GM12878 (cell line): ENCODE data around the gene SNX8. TPM values are rescaled to one million over a fixed set of nuclear protein-coding genes. Genes with fewer than 3 reads are reported as not detected.

Experiments used
- ATAC-seq: fragments of 200-7000 bp; cut with Tn5 transposase; 3 replicates; pipeline ENCODE4 v1.9.1; 2020; ENCODE audit warnings: mild to moderate bottlenecking, moderate library complexity
- BruUV-seq: library from RNA; stranded (reverse); fragments of 400-500 nt; replicated peaks from 2 replicates; lab custom pipeline; 2021; lab: Mats Ljungman, UMichigan
- CTCF ChIA-PET: fragments of 300-600 bp; sonication (Branson Sonifier 250); formaldehyde crosslinking; extraction: SDS; loops from one replicate; lab custom pipeline; 2021; ENCODE audit warnings: inconsistent platforms; lab: Yijun Ruan, JAX
- POLR2A ChIA-PET: fragments of 350-600 bp; formaldehyde crosslinking; extraction: SDS; loops from one replicate; lab custom pipeline; 2021; ENCODE audit warnings: inconsistent platforms; lab: Charles Lee
- RAD21 ChIA-PET: fragments of 300-600 bp; sonication (Branson Sonifier 250); formaldehyde crosslinking; loops from one replicate; lab custom pipeline; 2023; ENCODE audit warnings: antibody characterized with exemption; ENCODE audit not compliant: unreplicated experiment; lab: Charles Lee
- SMC1A ChIA-PET: fragments of 300-600 bp; sonication (Branson Sonifier 250); formaldehyde crosslinking; loops from one replicate; lab custom pipeline; 2023; ENCODE audit not compliant: unreplicated experiment, uncharacterized antibody; lab: Charles Lee
- DNase-seq: peaks from one replicate; pipeline ENCODE4 v3.0.0-alpha.2; 2011; ENCODE audit warnings: low read depth, low spot score
- FAIRE-seq: peaks from 3 replicates; lab custom pipeline; 2011; peaks lifted over from hg19 to GRCh38; lab: Jason Lieb, UNC
- H2AFZ ChIP-seq: 2 replicates; pipeline ENCODE4 v1.6.0; 2011; ENCODE audit warnings: low read depth, low read length, control low read depth; ENCODE audit not compliant: control insufficient read depth
- H3K27ac ChIP-seq: 2 replicates; pipeline ENCODE4 v1.5.1; 2011; ENCODE audit warnings: control low read depth; ENCODE audit not compliant: control insufficient read depth, insufficient read depth
- H3K27me3 ChIP-seq, 2 experiments: replicated peaks in 1 of 2; 2 replicates each; pipeline versions ENCODE4 v1.6.0 to v1.6.1; 2011; ENCODE audit warnings: low read length in 1 of 2; ENCODE audit not compliant: control insufficient read depth in 2 of 2, insufficient read depth in 2 of 2
- H3K36me3 ChIP-seq, 2 experiments: 2 replicates each; pipeline ENCODE4 v1.5.1; 2011; ENCODE audit warnings: low read length in 1 of 2; ENCODE audit not compliant: control insufficient read depth in 2 of 2, insufficient read depth in 2 of 2
- H3K4me1 ChIP-seq: 2 replicates; pipeline ENCODE4 v1.6.1; 2011; ENCODE audit warnings: mild to moderate bottlenecking, low read length, moderate library complexity, mixed read lengths; ENCODE audit not compliant: control insufficient read depth, insufficient read depth
- H3K4me2 ChIP-seq: 2 replicates; pipeline ENCODE4 v1.6.0; 2011; ENCODE audit warnings: control low read depth; ENCODE audit not compliant: control insufficient read depth, insufficient read depth
- H3K4me3 ChIP-seq: fragments of 200-600 bp; sonication (generic); 2 replicates; pipeline ENCODE4 v1.5.1; 2016
- H3K79me2 ChIP-seq: 2 replicates; pipeline ENCODE4 v1.6.0; 2011; ENCODE audit warnings: low read length; ENCODE audit not compliant: control insufficient read depth, insufficient read depth
- H3K9ac ChIP-seq: 2 replicates; pipeline ENCODE4 v1.8.0; 2011; ENCODE audit warnings: low read length, control low read depth, mixed read lengths; ENCODE audit not compliant: control insufficient read depth, insufficient read depth
- H3K9me3 ChIP-seq: replicated peaks from 3 replicates; pipeline ENCODE4 v1.5.1; 2011; ENCODE audit warnings: mild to moderate bottlenecking, low read length; ENCODE audit not compliant: control insufficient read depth, insufficient read depth
- H4K20me1 ChIP-seq: 2 replicates; pipeline ENCODE4 v1.6.0; 2011; ENCODE audit not compliant: control insufficient read depth, insufficient read depth
- BHLHE40 ChIP-seq, 2 experiments: fragments of 450-650 bp in 1 of 2; IDR thresholded peaks; 2 replicates each; pipeline ENCODE4 v1.6.1; 2011 to 2017; ENCODE audit warnings: low read depth in 2 of 2, borderline replicate concordance in 1 of 2, improper control_type of control experiment in 1 of 2, low read length in 1 of 2, mild to moderate bottlenecking in 1 of 2
- WGBS: methylation state at CpG from one replicate; pipeline ENCODE4 v1.1.6; 2016; ENCODE audit warnings: low lambda C conversion rate; ENCODE audit not compliant: insufficient replicate concordance, insufficient coverage; ENCODE audit errors: missing lambda C conversion rate; 5-methylcytosine and 5-hydroxymethylcytosine counted together
- in situ Hi-C: fragments of 300-500 bp; cut with MboI; formaldehyde crosslinking; loops from 9 replicates; pipeline ENCODE4 v1.14.3; 2018; ENCODE audit warnings: mixed read lengths
- intact Hi-C: fragments of 100-400 bp; cut with micrococcal nuclease; formaldehyde crosslinking; loops from one replicate; pipeline ENCODE4 v1.14.2; 2022; ENCODE audit not compliant: unreplicated experiment
- polyA plus RNA-seq, 11 experiments: library from polyadenylated mRNA; depleted of rRNA in 4 of 11; unstranded in 6 of 11; stranded (reverse) in 5 of 11; fragments of >200 nt; fragmentation: Nextera tagmentation in 4 of 11; fragmentation: Illumina TruSeq in 1 of 11; extraction: Ambion mirVana in 4 of 11; extraction: Trizol in 1 of 11; gene quantifications; 1 replicate in 1 of 11; 2 replicates in 10 of 11; pipeline versions ENCODE4 v1.2.1 to v1.2.3, GENCODE V29; 2011 to 2016; ENCODE audit warnings: inconsistent platforms in 2 of 11, missing spikeins in 2 of 11, low read depth in 1 of 11
- total RNA-seq, 4 experiments: library from RNA; depleted of rRNA in 3 of 4; stranded (reverse); fragments of >200 nt in 3 of 4; fragmentation: Illumina TruSeq in 1 of 4; extraction: Trizol in 1 of 4; gene quantifications; 2 replicates each; pipeline versions ENCODE4 v1.2.1 to v1.2.3, GENCODE V29; 2013 to 2021
- TF ChIP-seq, protein P1 (sequence below), 3 experiments: IDR thresholded peaks in 2 of 3; conservative IDR thresholded peaks in 1 of 3; 2 replicates each; pipeline ENCODE4 v1.5.1; 2011; ENCODE audit warnings: low read depth in 3 of 3, low read length in 3 of 3, mild to moderate bottlenecking in 3 of 3, control low read depth in 2 of 3, moderate library complexity in 2 of 3, inconsistent platforms in 1 of 3, mixed read lengths in 1 of 3; ENCODE audit not compliant: control insufficient read depth in 2 of 3, insufficient read depth in 1 of 3; ENCODE audit errors: extremely low read depth in 1 of 3

SNX8 gene
- total and polyA plus RNA-seq, 10 of the 15 experiments (the other 5 are each of a cell fraction or from before 2014, with no cell fraction given): 6.4 to 210 (median 97.6) TPM

DNA sequence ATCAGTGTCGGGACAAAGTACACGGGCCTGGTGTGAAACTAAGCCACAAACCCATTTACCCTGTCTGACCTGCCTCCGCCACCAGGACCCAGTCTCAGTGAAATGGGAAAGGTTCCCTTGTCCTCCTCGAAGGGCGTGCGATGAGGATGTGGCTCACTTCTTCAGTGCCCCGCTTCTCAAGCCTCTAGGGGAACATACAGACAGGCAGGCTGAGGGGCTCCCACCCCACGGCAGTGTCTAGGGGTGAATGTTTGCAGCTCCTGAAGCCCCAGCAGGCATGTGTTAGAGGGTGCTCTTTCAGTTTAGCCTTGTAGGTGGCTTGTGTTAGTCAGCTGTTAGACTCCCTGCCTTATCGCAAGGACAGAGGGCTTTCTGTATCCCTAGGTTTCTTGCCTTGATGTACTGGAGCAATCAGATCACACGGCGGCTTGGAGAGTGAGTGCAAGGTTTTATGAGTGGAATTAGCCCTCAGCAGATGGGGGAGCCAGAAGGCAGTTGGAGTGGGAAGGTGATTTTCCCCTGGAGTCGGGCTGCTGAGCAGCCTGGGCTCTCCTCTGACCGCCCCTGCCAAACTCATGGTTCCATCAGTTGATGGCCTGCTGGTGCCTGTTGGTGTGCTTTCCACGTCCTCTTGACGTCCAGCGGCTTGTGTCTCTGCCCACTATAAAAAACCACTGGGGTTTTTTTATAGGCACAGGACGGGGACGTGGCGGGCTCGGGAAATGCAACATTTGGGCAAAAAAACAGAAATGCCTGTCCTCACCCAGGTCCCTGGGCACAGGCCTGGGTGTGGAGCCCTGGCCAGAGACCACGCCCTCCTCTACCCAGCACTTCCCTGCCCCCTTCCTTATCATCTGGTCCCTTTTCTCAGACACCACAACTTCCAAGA, 71.5 kb downstream of the SNX8 start:
- Histone ChIP-seq H3K27me3 (no peaks in the 10 kb centered on the region), H3K9me3 (no peaks in the 10 kb centered on the region; the same call in 1 of the 3 replicates), H3K27ac (peak overlapping the region; percentile 84), H3K4me1 (peaks cover 50% of the 10 kb centered on the region), H3K4me3 (peak overlapping the region; percentile 83), H3K36me3 (peaks cover 7 to 18% of the 10 kb centered on the region in 2 experiments), H3K4me2 (peak overlapping the region; percentile 72), H3K79me2 (peaks cover 32% of the 10 kb centered on the region), H4K20me1 (no peaks in the 10 kb centered on the region), H2AFZ (peak overlapping the region; percentile 81), H3K9ac (peak overlapping the region; percentile 92)
- FAIRE-seq (peak; percentile 62), DNase-seq (no peak), ATAC-seq (peak; percentile 46)
- 1% methylated on average over 21 of the region's 21 CpGs for WGBS
- TF ChIP-seq BHLHE40 (IDR thresholded peaks at IDR 0.05; ENCODE audit: borderline replicate concordance in 1 of 2, low read depth in 2 of 2, low read length in 1 of 2): no peak
- TF ChIP-seq, protein P1, sequence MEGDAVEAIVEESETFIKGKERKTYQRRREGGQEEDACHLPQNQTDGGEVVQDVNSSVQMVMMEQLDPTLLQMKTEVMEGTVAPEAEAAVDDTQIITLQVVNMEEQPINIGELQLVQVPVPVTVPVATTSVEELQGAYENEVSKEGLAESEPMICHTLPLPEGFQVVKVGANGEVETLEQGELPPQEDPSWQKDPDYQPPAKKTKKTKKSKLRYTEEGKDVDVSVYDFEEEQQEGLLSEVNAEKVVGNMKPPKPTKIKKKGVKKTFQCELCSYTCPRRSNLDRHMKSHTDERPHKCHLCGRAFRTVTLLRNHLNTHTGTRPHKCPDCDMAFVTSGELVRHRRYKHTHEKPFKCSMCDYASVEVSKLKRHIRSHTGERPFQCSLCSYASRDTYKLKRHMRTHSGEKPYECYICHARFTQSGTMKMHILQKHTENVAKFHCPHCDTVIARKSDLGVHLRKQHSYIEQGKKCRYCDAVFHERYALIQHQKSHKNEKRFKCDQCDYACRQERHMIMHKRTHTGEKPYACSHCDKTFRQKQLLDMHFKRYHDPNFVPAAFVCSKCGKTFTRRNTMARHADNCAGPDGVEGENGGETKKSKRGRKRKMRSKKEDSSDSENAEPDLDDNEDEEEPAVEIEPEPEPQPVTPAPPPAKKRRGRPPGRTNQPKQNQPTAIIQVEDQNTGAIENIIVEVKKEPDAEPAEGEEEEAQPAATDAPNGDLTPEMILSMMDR (IDR thresholded peaks at IDR 0.05 in 2 of 3, conservative IDR thresholded peaks at IDR 0.05 in 1 of 3; ENCODE audit: control insufficient read depth in 2 of 3, extremely low read depth in 1 of 3, insufficient read depth in 1 of 3, low read depth in 3 of 3, low read length in 3 of 3): peak in 1 of 3 experiments; percentile 16; a peak in 1 of 6 replicates
- intact Hi-C loops (loop anchor here (5.0 kb wide), 1 partner anchor 70 kb away; the partner anchor contains the start of gene SNX8), in situ Hi-C loops (no loop called here)
- SMC1A ChIA-PET: interaction anchor here (0.7 to 2.0 kb wide), 8 partner anchors 17 to 143 kb away, joined by 3 to 9 read pairs (median 3); partner anchors contain the start of gene EIF3B
- TSS peak; percentile 80 for BruUV-seq
- CTCF ChIA-PET: interaction anchor here (3.1 kb wide), 1 partner anchor 106 kb away, joined by 23 read pairs; no protein-coding TSS in a partner anchor
- RAD21 ChIA-PET: interaction anchor here (0.6 to 1.5 kb wide), 7 partner anchors 9 to 111 kb away, joined by 3 to 7 read pairs (median 3); partner anchors contain the start of gene MAD1L1
- POLR2A ChIA-PET: interaction anchor here (0.6 to 2.0 kb wide), 6 partner anchors 11 to 178 kb away, joined by 3 to 10 read pairs (median 4); partner anchors contain the start of gene MAD1L1
